ENCODE data around the gene OR4D2. TPM values are rescaled to one million over a fixed set of nuclear protein-coding genes. Genes with fewer than 3 reads are reported as not detected.

OR4D2 gene
- total and polyA plus RNA-seq, 2 of the 13 experiments (the other 11 are each of a cell fraction or from before 2014, with no cell fraction given) = not detected

DNA sequence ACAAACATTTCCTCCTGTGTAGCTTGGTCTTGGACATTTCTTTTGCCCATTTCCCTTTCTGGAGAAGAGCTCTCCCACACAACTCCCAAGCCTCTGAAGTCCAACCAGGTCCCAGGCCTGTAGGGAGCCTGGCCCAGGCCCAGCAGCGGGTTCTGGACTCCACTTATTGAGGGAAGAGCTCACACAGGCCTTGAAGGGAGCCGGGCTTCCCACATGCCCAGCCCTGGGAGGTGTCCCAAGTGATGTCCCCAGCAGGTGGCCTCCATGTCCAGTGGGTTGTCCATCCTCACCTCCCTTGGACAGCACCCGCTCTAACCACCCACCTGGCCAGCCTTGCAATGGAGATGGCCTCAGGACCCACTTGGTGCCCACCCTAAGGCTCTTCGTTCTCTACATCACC, 19.8 kb downstream of the OR4D2 start (continued):
- TF ChIP-seq ZNF720 (CRISPR knock-in tag; IDR thresholded peaks at IDR 0.05) (no peak), NRL (CRISPR knock-in tag; IDR thresholded peaks at IDR 0.05; ENCODE audit: borderline replicate concordance) (no peak), ZNF263 (CRISPR knock-in tag; IDR thresholded peaks at IDR 0.05) (no peak), ZNF205 (CRISPR knock-in tag; IDR thresholded peaks at IDR 0.05) (no peak), ZNF12 (CRISPR knock-in tag; IDR thresholded peaks at IDR 0.05) (no peak), SP140L (CRISPR knock-in tag; IDR thresholded peaks at IDR 0.05; ENCODE audit: borderline replicate concordance) (no peak), AHDC1 (CRISPR knock-in tag; IDR thresholded peaks at IDR 0.05; ENCODE audit: borderline replicate concordance) (no peak), ARNTL (CRISPR knock-in tag; IDR thresholded peaks at IDR 0.05) (no peak), THYN1 (CRISPR knock-in tag; IDR thresholded peaks at IDR 0.05; ENCODE audit: borderline replicate concordance, low read depth) (no peak), ZNF124 (CRISPR knock-in tag; IDR thresholded peaks at IDR 0.05) (no peak)

Measured in HepG2 (cell line).